GM10248 (cell line): ENCODE data around the gene UGT1A7.

ENCODE experiments used
- CTCF ChIA-PET: fragments of 300-600 bp; sonication (Branson Sonifier 250); formaldehyde crosslinking; extraction: SDS; loops from one replicate; lab custom pipeline; 2021; ENCODE audit warnings: antibody characterized with exemption; lab: Yijun Ruan, JAX
- POLR2A ChIA-PET: fragments of 350-650 bp; sonication (Branson Sonifier 250); formaldehyde crosslinking; extraction: SDS; loops from one replicate; lab custom pipeline; 2020; ENCODE audit warnings: antibody characterized with exemption; lab: Yijun Ruan, JAX
- DNase-seq: peaks from one replicate; pipeline ENCODE4 v3.0.0; 2012; ENCODE audit errors: extremely low spot score
- CTCF ChIP-seq: IDR thresholded peaks from 2 replicates; pipeline ENCODE4 v1.5.1; 2012; ENCODE audit warnings: mild to moderate bottlenecking, low read depth; ENCODE audit errors: extremely low read depth, missing control alignments, control extremely low read depth

Gene UGT1A7

GRCh38 chr2:233802132-233802815 is 120.6 kb downstream of the UGT1A7 start:
- DNase-seq: no peak

GRCh38 chr2:233803292-233803911 is 121.7 kb downstream of the UGT1A7 start:
- TF ChIP-seq CTCF: no peak
- DNase-seq: no peak
- POLR2A ChIA-PET: no interaction called here
- CTCF ChIA-PET: interaction anchor here (1.4 kb wide), 1 partner anchor 11 kb away, joined by 3 read pairs; no protein-coding TSS in a partner anchor

More at GRCh38 chr2:233802132-233802815, 120.6 kb downstream of the UGT1A7 start:
- POLR2A ChIA-PET: no interaction called here
- CTCF ChIA-PET: no interaction called here
- TF ChIP-seq CTCF: no peak

- no peak for TF ChIP-seq CTCF
- CTCF ChIA-PET: interaction anchor here (1.4 kb wide), 1 partner anchor 11 kb away, joined by 3 read pairs; no protein-coding TSS in a partner anchor
- no peak for DNase-seq
- POLR2A ChIA-PET: no interaction called here
These were observed 122.3 kb downstream of the UGT1A7 start for GRCh38 chr2:233803994-233804393.

GRCh38 chr2:233807215-233807865 is 125.6 kb downstream of the UGT1A7 start:
- TF ChIP-seq CTCF: no peak
- CTCF ChIA-PET: no interaction called here

GRCh38 chr2:233807966-233808935 is 126.5 kb downstream of the UGT1A7 start:
- no peak for DNase-seq
- ChIA-PET POLR2A (no interaction called here), CTCF (no interaction called here)
- no peak for TF ChIP-seq CTCF

More at GRCh38 chr2:233807215-233807865, 125.6 kb downstream of the UGT1A7 start:
- POLR2A ChIA-PET: no interaction called here
- no peak for DNase-seq

GRCh38 chr2:233810385-233810784 is 128.7 kb downstream of the UGT1A7 start:
- POLR2A ChIA-PET: no interaction called here
- CTCF ChIA-PET: no interaction called here
- no peak for TF ChIP-seq CTCF
- no peak for DNase-seq
